ENCODE measurements around the gene MMP11.

GRCh38 chr22:23786261-23786710, 13.6 kb downstream of the MMP11 start:
- TF ChIP-seq CTCF (IDR thresholded peaks at IDR 0.05) = no peak
- no peak for TF ChIP-seq SIN3A (IDR thresholded peaks at IDR 0.05; ENCODE audit: borderline replicate concordance, low read depth, low read length)

All from SK-N-SH (cell line).